HepG2 (cell line): ENCODE measurements around the gene SOAT2. TPM values are rescaled to one million over a fixed set of nuclear protein-coding genes. Genes with fewer than 3 reads are reported as not detected.

ENCODE experiments used
- DBP ChIP-seq: sonication (generic); formaldehyde crosslinking; IDR thresholded peaks from 2 replicates; pipeline ENCODE4 v1.4.0; 2020; ENCODE audit warnings: missing genetic modification reagents; ENCODE audit errors: not compliant biosample characterization
- HOXD1 ChIP-seq: sonication (generic); formaldehyde crosslinking; IDR thresholded peaks from 2 replicates; pipeline ENCODE4 v1.5.0; 2020; ENCODE audit warnings: missing genetic modification reagents
- IKZF4 ChIP-seq: sonication (generic); formaldehyde crosslinking; IDR thresholded peaks from 2 replicates; pipeline ENCODE4 v1.5.1; 2020; ENCODE audit warnings: borderline replicate concordance, mild to moderate bottlenecking, low read depth, missing genetic modification reagents; ENCODE audit errors: not compliant biosample characterization
- KDM6A ChIP-seq: IDR thresholded peaks from 2 replicates; pipeline ENCODE4 v1.6.1; 2016; ENCODE audit warnings: low read depth
- NFKB2 ChIP-seq: sonication (generic); formaldehyde crosslinking; IDR thresholded peaks from 2 replicates; pipeline ENCODE4 v1.4.0; 2020; ENCODE audit warnings: missing genetic modification reagents, borderline replicate concordance
- POGZ ChIP-seq: sonication (generic); formaldehyde crosslinking; IDR thresholded peaks from 2 replicates; pipeline ENCODE4 v1.4.0; 2020; ENCODE audit warnings: mild to moderate bottlenecking, missing genetic modification reagents
- SIN3B ChIP-seq: fragments of 150-350 bp; IDR thresholded peaks from 2 replicates; pipeline ENCODE4 v1.6.1; 2014; ENCODE audit warnings: low read length
- SP2 ChIP-seq: sonication (generic); formaldehyde crosslinking; IDR thresholded peaks from 2 replicates; pipeline ENCODE4 v1.5.1; 2020; ENCODE audit warnings: mild to moderate bottlenecking, missing genetic modification reagents
- ZFYVE20 ChIP-seq: sonication (generic); formaldehyde crosslinking; IDR thresholded peaks from 2 replicates; pipeline ENCODE4 v1.8.0; 2023; ENCODE audit warnings: low read depth, mild to moderate bottlenecking, moderate library complexity, missing genetic modification reagents, borderline replicate concordance
- ZNF274 ChIP-seq: sonication (generic); formaldehyde crosslinking; IDR thresholded peaks from 2 replicates; pipeline ENCODE4 v1.5.1; 2020; ENCODE audit warnings: mild to moderate bottlenecking, missing genetic modification reagents
- ZNF44 ChIP-seq: sonication (generic); formaldehyde crosslinking; IDR thresholded peaks from 2 replicates; pipeline ENCODE4 v1.5.1; 2020; ENCODE audit warnings: mild to moderate bottlenecking, missing genetic modification reagents
- ZNF513 ChIP-seq: sonication (generic); formaldehyde crosslinking; conservative IDR thresholded peaks from 2 replicates; pipeline ENCODE4 v1.5.0; 2020; ENCODE audit warnings: missing genetic modification reagents
- ZNF609 ChIP-seq: sonication (generic); formaldehyde crosslinking; IDR thresholded peaks from 2 replicates; pipeline ENCODE4 v1.4.0; 2020; ENCODE audit warnings: mild to moderate bottlenecking, missing genetic modification reagents, borderline replicate concordance
- ZNF7 ChIP-seq: IDR thresholded peaks from 2 replicates; pipeline ENCODE4 v1.6.1; 2016; ENCODE audit warnings: missing biosample characterization, missing genetic modification reagents
- ZNF770 ChIP-seq: sonication (generic); formaldehyde crosslinking; IDR thresholded peaks from 2 replicates; pipeline ENCODE4 v1.5.0; 2020; ENCODE audit warnings: mild to moderate bottlenecking, missing genetic modification reagents
- polyA plus RNA-seq, 8 experiments: library from polyadenylated mRNA; depleted of rRNA in 3 of 8; stranded (reverse) in 7 of 8; unstranded in 1 of 8; fragments of >200 nt; fragmentation: Illumina TruSeq in 4 of 8; extraction: Trizol in 4 of 8; gene quantifications; 2 replicates each; pipeline versions ENCODE4 v1.2.1 to v1.2.3, GENCODE V29; 2011 to 2016; ENCODE audit warnings: low read depth in 4 of 8, missing spikeins in 1 of 8, mixed read lengths in 1 of 8; ENCODE audit not compliant: insufficient read depth in 1 of 8
- total RNA-seq, 5 experiments: library from RNA; depleted of rRNA; stranded (reverse); fragments of >200 nt; fragmentation: Illumina TruSeq; extraction: Trizol; gene quantifications; 2 replicates each; pipeline ENCODE4 v1.2.3, GENCODE V29; 2016; ENCODE audit warnings: low read depth in 1 of 5

The SOAT2 gene
- total and polyA plus RNA-seq, 2 of the 13 experiments (the other 11 are each of a cell fraction or from before 2014, with no cell fraction given): 14.9 to 108 TPM

GRCh38 chr12:53061404-53062010, 41.8 kb upstream of the SOAT2 start (continued):
- no peak for TF ChIP-seq ZNF513 (CRISPR knock-in tag)
- TF ChIP-seq ZNF609 (CRISPR knock-in tag): peak; percentile 68; the same call in 1 of the 2 replicates
- TF ChIP-seq KDM6A (CRISPR knock-in tag): no peak
- TF ChIP-seq IKZF4: no peak
- no peak for TF ChIP-seq POGZ (CRISPR knock-in tag)
- no peak for TF ChIP-seq ZNF44 (CRISPR knock-in tag)
- no peak for TF ChIP-seq SIN3B
- TF ChIP-seq ZNF274 (CRISPR knock-in tag): no peak
- TF ChIP-seq HOXD1 (CRISPR knock-in tag): no peak; the same call in 1 of the 2 replicates
- no peak for TF ChIP-seq ZNF7 (CRISPR knock-in tag)
- no peak for TF ChIP-seq SP2
- peak; percentile 65 for TF ChIP-seq ZNF770 (CRISPR knock-in tag)
- TF ChIP-seq ZFYVE20: no peak
- no peak for TF ChIP-seq NFKB2 (CRISPR knock-in tag)
- TF ChIP-seq DBP (CRISPR knock-in tag): no peak
